Measurements from ENCODE around the gene UQCC5. TPM values are rescaled to one million over a fixed set of nuclear protein-coding genes. Genes with fewer than 3 reads are reported as not detected.

The UQCC5 gene
- total RNA-seq, 4 donors from 2014 or later: 0.32 to 5.1 (median 1.9) TPM

DNA sequence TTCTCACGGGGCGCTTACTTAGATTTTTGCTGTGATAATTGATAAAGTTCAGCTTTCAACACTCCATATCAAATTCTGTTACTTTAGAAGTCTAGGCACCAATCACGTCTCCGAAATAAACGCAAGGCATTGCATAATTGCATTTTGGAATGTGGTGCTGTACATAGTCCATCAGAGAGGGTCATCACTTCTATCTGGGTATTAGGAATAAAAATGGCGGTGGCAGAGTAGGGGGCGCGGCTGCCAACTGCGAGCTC, 365 bp upstream of the UQCC5 start:
- Histone ChIP-seq H3K27me3 (no peaks in the 10 kb centered on the region), H3K27ac (peak overlapping the region in 3 of 4 donors; percentile 92 to 95 (median 92)), H3K36me3 (peaks cover 0 to 18% (median 0%) of the 10 kb centered on the region in 3 donors), H3K9me3 (no peaks in the 10 kb centered on the region), H3K4me1 (peaks cover 61 to 82% (median 69%) of the 10 kb centered on the region in 3 donors), H3K4me3 (peak overlapping the region in 3 of 4 donors; percentile 78 to 87 (median 82))
- TF ChIP-seq, protein P1, sequence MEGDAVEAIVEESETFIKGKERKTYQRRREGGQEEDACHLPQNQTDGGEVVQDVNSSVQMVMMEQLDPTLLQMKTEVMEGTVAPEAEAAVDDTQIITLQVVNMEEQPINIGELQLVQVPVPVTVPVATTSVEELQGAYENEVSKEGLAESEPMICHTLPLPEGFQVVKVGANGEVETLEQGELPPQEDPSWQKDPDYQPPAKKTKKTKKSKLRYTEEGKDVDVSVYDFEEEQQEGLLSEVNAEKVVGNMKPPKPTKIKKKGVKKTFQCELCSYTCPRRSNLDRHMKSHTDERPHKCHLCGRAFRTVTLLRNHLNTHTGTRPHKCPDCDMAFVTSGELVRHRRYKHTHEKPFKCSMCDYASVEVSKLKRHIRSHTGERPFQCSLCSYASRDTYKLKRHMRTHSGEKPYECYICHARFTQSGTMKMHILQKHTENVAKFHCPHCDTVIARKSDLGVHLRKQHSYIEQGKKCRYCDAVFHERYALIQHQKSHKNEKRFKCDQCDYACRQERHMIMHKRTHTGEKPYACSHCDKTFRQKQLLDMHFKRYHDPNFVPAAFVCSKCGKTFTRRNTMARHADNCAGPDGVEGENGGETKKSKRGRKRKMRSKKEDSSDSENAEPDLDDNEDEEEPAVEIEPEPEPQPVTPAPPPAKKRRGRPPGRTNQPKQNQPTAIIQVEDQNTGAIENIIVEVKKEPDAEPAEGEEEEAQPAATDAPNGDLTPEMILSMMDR (IDR thresholded peaks at IDR 0.05): no peak
- DNase-seq: no peak
- intact Hi-C loops (cut with DNase I): loop anchor here (10.0 kb wide), 1 partner anchor 149 kb away; the partner anchor contains the start of genes GNL3 and PBRM1
- WGBS, 2 donors: 10 to 11% methylated on average over 6 to 9 of the region's 9 CpGs

DNA sequence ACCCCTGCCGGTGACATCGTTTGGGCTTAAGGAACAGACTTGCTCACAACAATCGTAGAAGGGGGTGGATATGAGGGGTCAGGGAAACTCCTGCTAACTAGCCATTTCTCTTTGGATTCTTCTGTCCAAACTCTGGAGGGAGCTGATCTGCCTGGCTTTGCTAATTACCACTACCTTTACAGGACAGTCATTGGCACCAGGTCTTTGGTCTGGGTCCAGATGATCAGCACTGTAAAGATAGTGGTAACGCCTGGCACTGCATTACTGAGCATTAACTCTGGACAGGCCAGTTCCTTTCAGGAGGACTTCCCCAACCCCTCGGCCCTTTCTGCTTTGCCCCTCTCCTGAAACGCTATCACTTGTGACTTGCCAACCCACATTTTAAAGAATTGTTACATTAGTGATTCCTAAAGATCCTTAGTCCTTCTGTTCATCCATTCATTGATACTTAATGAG, 788 bp downstream of the UQCC5 start:
- peak overlapping the region; percentile 62 to 87 (median 80) for H3K4me3 ChIP-seq
- H3K27me3 ChIP-seq: no peaks in the 10 kb centered on the region
- WGBS, 2 donors: 0% methylated on average over 4 to 6 of the region's 6 CpGs
- TF ChIP-seq, protein P1 (IDR thresholded peaks at IDR 0.05): peak in 2 of 6 experiments; percentile 2 to 26
- no peak for TF ChIP-seq POLR2A (IDR thresholded peaks at IDR 0.05)
- peaks cover 50 to 71% (median 57%) of the 10 kb centered on the region in 3 donors for H3K4me1 ChIP-seq
- H3K9me3 ChIP-seq: no peaks in the 10 kb centered on the region
- H3K27ac ChIP-seq: peak overlapping the region; percentile 86 to 95 (median 92)
- no peak for DNase-seq
- peaks cover 0 to 30% (median 0%) of the 10 kb centered on the region in 3 donors for H3K36me3 ChIP-seq
- intact Hi-C loops (cut with DNase I): loop anchor here (10.0 kb wide), 1 partner anchor 148 kb away; the partner anchor contains the start of genes GNL3 and PBRM1

DNA sequence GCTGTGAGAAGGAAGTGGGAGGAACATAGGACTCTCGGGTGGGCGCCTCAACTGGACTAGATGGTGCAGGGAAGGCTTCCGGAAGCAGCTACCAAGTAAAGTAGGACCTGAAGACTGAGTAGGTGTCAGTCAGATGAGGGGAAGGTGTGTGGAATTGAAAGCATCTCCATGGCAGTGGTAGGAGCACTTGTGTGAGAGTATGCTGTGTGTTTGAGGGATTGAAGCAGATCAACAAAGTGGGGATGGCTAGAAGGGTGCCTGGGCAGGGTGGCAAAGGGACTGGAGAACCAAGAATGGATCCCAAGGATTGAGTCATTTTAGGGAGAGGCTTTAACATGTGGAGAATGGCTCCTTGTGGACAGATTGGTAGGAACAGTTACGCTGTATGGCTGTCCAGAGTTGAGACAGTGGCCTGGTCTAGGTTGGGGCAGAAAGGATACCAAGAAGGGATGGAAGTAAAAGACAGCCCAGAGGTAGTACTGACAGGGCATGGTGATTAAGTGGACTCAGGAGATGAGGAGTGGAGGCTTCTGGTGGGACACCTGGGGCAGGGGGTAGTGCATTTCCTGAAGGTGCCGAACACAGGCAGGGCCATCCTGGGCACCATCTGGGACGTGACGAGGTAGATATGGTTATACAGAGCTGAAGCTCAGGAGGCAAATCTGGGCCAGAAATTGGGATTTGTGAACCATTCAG, 1.5 kb downstream of the UQCC5 start:
- intact Hi-C loops (cut with DNase I): loop anchor here (10.0 kb wide), 1 partner anchor 147 kb away; the partner anchor contains the start of genes GNL3 and PBRM1
- Histone ChIP-seq H3K36me3 (peaks cover 0 to 31% (median 0%) of the 10 kb centered on the region in 3 donors), H3K27me3 (no peaks in the 10 kb centered on the region), H3K4me3 (peak overlapping the region; percentile 62 to 87 (median 80)), H3K27ac (peak overlapping the region; percentile 86 to 95 (median 92)), H3K9me3 (no peaks in the 10 kb centered on the region), H3K4me1 (peaks cover 43 to 64% (median 50%) of the 10 kb centered on the region in 3 donors)
- WGBS, 2 donors: 65 to 74% methylated on average over 7 of the region's 7 CpGs
- TF ChIP-seq POLR2A (IDR thresholded peaks at IDR 0.05): no peak
- TF ChIP-seq, protein P1 (IDR thresholded peaks at IDR 0.05): no peak
- DNase-seq: no peak

DNA sequence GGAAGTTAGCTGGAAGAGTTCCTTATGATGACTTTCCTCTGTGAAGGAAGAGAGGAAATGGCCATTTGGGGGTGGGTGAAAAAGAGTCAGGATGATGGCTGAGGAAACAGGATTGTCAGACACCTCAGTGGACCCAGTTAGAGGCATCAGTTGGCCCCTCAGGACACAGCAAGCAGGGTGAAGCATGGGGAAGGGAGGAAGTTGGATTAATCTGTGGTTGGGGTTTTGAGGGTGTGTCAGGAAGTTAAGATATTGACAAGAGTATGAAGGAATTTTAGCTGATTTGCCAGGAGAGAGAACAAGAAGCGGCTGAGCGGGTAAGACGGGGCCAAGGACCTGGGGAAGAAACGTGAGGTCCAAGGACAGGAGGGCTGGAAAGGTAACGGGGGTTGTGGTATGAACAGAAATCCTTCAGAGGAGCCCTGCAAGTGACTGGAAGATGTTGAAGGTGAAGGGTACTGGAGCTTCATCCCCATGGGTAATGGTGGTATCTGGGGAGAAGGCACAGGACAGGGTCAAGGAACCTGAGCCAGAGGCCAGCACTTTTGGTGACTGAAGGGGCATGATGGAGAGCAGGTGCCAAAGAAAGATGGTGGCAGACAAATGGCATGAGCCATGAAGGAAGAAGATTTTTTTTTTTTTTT, 2.7 kb downstream of the UQCC5 start:
- no peak for DNase-seq
- WGBS, 2 donors: 78 to 82% methylated on average over 5 of the region's 5 CpGs
- no peak for TF ChIP-seq POLR2A (IDR thresholded peaks at IDR 0.05)
- TF ChIP-seq, protein P1 (IDR thresholded peaks at IDR 0.05): no peak
- Histone ChIP-seq H3K27me3 (no peaks in the 10 kb centered on the region), H3K4me3 (no peak overlapping the region), H3K27ac (no peak overlapping the region), H3K36me3 (peaks cover 0 to 41% (median 0%) of the 10 kb centered on the region in 3 donors), H3K9me3 (no peaks in the 10 kb centered on the region), H3K4me1 (peaks cover 40 to 55% (median 45%) of the 10 kb centered on the region in 3 donors)
- intact Hi-C loops (cut with DNase I): loop anchor here (10.0 kb wide), 1 partner anchor 146 kb away; the partner anchor contains the start of genes GNL3 and PBRM1

DNA sequence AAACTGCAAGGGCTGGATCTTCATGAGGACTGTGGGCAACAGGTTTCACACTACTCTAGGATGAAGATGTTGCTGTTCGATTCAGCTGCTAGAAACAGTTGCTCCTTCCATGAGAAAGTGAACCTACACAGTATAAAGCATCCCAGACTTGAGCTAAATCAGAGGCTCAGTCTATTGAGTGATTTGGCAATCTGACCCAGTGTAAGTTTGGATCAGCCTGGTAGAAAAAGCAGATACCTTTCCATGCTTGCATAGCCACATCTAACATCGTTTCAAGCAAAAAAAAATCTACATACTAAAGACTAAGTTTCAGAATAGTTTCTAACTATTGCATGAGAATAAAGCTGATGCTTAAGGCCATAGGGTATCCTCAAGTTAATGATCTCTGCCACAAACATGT, 4.6 kb downstream of the UQCC5 start:
- Histone ChIP-seq H3K4me3 (no peak overlapping the region), H3K27me3 (no peaks in the 10 kb centered on the region), H3K36me3 (peaks cover 0 to 60% (median 0%) of the 10 kb centered on the region in 3 donors), H3K4me1 (peaks cover 21 to 36% (median 26%) of the 10 kb centered on the region in 3 donors), H3K27ac (no peak overlapping the region), H3K9me3 (no peaks in the 10 kb centered on the region)
- intact Hi-C loops (cut with DNase I): no loop called here
- DNase-seq: no peak
- 65 to 81% methylated on average over 1 to 2 of the region's 2 CpGs for WGBS, 2 donors
- TF ChIP-seq, protein P1 (IDR thresholded peaks at IDR 0.05): no peak
- TF ChIP-seq POLR2A (IDR thresholded peaks at IDR 0.05): no peak
